HepG2 (cell line): ENCODE results near the gene RRBP1. TPM values are rescaled to one million over a fixed set of nuclear protein-coding genes. Genes with fewer than 3 reads are reported as not detected.

Experiments
- FOSL2 ChIP-seq: sonication (generic); formaldehyde crosslinking; IDR thresholded peaks from 2 replicates; pipeline ENCODE4 v1.4.0; 2020; ENCODE audit warnings: missing genetic modification reagents
- KIAA2018 ChIP-seq: sonication (generic); formaldehyde crosslinking; IDR thresholded peaks from 2 replicates; pipeline ENCODE4 v1.5.0; 2020; ENCODE audit warnings: mild to moderate bottlenecking, missing genetic modification reagents, borderline replicate concordance
- MYNN ChIP-seq: sonication (generic); formaldehyde crosslinking; IDR thresholded peaks from 2 replicates; pipeline ENCODE4 v1.4.0; 2020; ENCODE audit warnings: mild to moderate bottlenecking, low read depth, missing genetic modification reagents
- SMARCE1 ChIP-seq: fragments of 450-650 bp; IDR thresholded peaks from 2 replicates; pipeline ENCODE4 v1.6.1; 2017; ENCODE audit warnings: borderline replicate concordance
- THAP8 ChIP-seq: sonication (generic); formaldehyde crosslinking; IDR thresholded peaks from 2 replicates; pipeline ENCODE4 v1.5.1; 2020; ENCODE audit warnings: missing genetic modification reagents, mild to moderate bottlenecking, borderline replicate concordance
- ZFP1 ChIP-seq: IDR thresholded peaks from 2 replicates; pipeline ENCODE4 v1.6.1; 2016
- ZNF362 ChIP-seq: sonication (generic); formaldehyde crosslinking; IDR thresholded peaks from 2 replicates; pipeline ENCODE4 v1.4.0; 2020; ENCODE audit warnings: missing genetic modification reagents, mild to moderate bottlenecking, borderline replicate concordance
- ZNF441 ChIP-seq: sonication (generic); formaldehyde crosslinking; IDR thresholded peaks from 2 replicates; pipeline ENCODE4 v1.7.0; 2021; ENCODE audit warnings: missing genetic modification reagents, borderline replicate concordance
- ZNF468 ChIP-seq: sonication (generic); formaldehyde crosslinking; IDR thresholded peaks from 2 replicates; pipeline ENCODE4 v1.8.0; 2022; ENCODE audit warnings: mild to moderate bottlenecking, moderate library complexity, missing genetic modification reagents
- ZNF510 ChIP-seq: sonication (generic); formaldehyde crosslinking; IDR thresholded peaks from 2 replicates; pipeline ENCODE4 v1.4.0; 2020; ENCODE audit warnings: low read depth, mild to moderate bottlenecking, missing genetic modification reagents
- polyA plus RNA-seq, 8 experiments: library from polyadenylated mRNA; depleted of rRNA in 3 of 8; stranded (reverse) in 7 of 8; unstranded in 1 of 8; fragments of >200 nt; fragmentation: Illumina TruSeq in 4 of 8; extraction: Trizol in 4 of 8; gene quantifications; 2 replicates each; pipeline versions ENCODE4 v1.2.1 to v1.2.3, GENCODE V29; 2011 to 2016; ENCODE audit warnings: low read depth in 4 of 8, missing spikeins in 1 of 8, mixed read lengths in 1 of 8; ENCODE audit not compliant: insufficient read depth in 1 of 8
- total RNA-seq, 5 experiments: library from RNA; depleted of rRNA; stranded (reverse); fragments of >200 nt; fragmentation: Illumina TruSeq; extraction: Trizol; gene quantifications; 2 replicates each; pipeline ENCODE4 v1.2.3, GENCODE V29; 2016; ENCODE audit warnings: low read depth in 1 of 5
- TF ChIP-seq, protein P1 (sequence below): sonication (generic); formaldehyde crosslinking; conservative IDR thresholded peaks from 2 replicates; pipeline ENCODE4 v1.5.0; 2020; ENCODE audit warnings: missing genetic modification reagents
- TF ChIP-seq, protein P2 (sequence below): sonication (generic); formaldehyde crosslinking; IDR thresholded peaks from 2 replicates; pipeline ENCODE4 v1.4.0; 2020; ENCODE audit warnings: missing genetic modification reagents

The RRBP1 gene
- total and polyA plus RNA-seq, 2 of the 13 experiments (the other 11 are each of a cell fraction or from before 2014, with no cell fraction given): 150 to 222 TPM

GRCh38 chr20:17640875-17641378, 41.1 kb downstream of the RRBP1 start (continued):
- no peak for TF ChIP-seq ZNF362
- TF ChIP-seq, protein P1, sequence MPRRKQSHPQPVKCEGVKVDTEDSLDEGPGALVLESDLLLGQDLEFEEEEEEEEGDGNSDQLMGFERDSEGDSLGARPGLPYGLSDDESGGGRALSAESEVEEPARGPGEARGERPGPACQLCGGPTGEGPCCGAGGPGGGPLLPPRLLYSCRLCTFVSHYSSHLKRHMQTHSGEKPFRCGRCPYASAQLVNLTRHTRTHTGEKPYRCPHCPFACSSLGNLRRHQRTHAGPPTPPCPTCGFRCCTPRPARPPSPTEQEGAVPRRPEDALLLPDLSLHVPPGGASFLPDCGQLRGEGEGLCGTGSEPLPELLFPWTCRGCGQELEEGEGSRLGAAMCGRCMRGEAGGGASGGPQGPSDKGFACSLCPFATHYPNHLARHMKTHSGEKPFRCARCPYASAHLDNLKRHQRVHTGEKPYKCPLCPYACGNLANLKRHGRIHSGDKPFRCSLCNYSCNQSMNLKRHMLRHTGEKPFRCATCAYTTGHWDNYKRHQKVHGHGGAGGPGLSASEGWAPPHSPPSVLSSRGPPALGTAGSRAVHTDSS (CRISPR knock-in tag): no peak
- no peak for TF ChIP-seq THAP8 (CRISPR knock-in tag)
- TF ChIP-seq FOSL2 (CRISPR knock-in tag): no peak
- no peak for TF ChIP-seq ZNF468 (CRISPR knock-in tag)
- TF ChIP-seq MYNN (CRISPR knock-in tag): no peak
- no peak for TF ChIP-seq SMARCE1
- no peak for TF ChIP-seq KIAA2018 (CRISPR knock-in tag)
- no peak for TF ChIP-seq ZNF441 (CRISPR knock-in tag)
- TF ChIP-seq, protein P2, sequence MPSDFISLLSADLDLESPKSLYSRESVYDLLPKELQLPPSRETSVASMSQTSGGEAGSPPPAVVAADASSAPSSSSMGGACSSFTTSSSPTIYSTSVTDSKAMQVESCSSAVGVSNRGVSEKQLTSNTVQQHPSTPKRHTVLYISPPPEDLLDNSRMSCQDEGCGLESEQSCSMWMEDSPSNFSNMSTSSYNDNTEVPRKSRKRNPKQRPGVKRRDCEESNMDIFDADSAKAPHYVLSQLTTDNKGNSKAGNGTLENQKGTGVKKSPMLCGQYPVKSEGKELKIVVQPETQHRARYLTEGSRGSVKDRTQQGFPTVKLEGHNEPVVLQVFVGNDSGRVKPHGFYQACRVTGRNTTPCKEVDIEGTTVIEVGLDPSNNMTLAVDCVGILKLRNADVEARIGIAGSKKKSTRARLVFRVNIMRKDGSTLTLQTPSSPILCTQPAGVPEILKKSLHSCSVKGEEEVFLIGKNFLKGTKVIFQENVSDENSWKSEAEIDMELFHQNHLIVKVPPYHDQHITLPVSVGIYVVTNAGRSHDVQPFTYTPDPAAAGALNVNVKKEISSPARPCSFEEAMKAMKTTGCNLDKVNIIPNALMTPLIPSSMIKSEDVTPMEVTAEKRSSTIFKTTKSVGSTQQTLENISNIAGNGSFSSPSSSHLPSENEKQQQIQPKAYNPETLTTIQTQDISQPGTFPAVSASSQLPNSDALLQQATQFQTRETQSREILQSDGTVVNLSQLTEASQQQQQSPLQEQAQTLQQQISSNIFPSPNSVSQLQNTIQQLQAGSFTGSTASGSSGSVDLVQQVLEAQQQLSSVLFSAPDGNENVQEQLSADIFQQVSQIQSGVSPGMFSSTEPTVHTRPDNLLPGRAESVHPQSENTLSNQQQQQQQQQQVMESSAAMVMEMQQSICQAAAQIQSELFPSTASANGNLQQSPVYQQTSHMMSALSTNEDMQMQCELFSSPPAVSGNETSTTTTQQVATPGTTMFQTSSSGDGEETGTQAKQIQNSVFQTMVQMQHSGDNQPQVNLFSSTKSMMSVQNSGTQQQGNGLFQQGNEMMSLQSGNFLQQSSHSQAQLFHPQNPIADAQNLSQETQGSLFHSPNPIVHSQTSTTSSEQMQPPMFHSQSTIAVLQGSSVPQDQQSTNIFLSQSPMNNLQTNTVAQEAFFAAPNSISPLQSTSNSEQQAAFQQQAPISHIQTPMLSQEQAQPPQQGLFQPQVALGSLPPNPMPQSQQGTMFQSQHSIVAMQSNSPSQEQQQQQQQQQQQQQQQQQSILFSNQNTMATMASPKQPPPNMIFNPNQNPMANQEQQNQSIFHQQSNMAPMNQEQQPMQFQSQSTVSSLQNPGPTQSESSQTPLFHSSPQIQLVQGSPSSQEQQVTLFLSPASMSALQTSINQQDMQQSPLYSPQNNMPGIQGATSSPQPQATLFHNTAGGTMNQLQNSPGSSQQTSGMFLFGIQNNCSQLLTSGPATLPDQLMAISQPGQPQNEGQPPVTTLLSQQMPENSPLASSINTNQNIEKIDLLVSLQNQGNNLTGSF (CRISPR knock-in tag): no peak
- TF ChIP-seq ZFP1: no peak
- no peak for TF ChIP-seq ZNF510 (CRISPR knock-in tag)
